HG03045 (cell line): ENCODE measurements around the gene ING1.

Experiments
- ATAC-seq: cut with Tn5 transposase; IDR thresholded peaks from one replicate; pipeline ENCODE4 v1.9.1; 2021; ENCODE audit warnings: mild to moderate bottlenecking, moderate library complexity; ENCODE audit not compliant: unreplicated experiment

The ING1 gene

GRCh38 chr13:110769097-110769496, 55.6 kb downstream of the ING1 start:
- ATAC-seq: no peak

DNA sequence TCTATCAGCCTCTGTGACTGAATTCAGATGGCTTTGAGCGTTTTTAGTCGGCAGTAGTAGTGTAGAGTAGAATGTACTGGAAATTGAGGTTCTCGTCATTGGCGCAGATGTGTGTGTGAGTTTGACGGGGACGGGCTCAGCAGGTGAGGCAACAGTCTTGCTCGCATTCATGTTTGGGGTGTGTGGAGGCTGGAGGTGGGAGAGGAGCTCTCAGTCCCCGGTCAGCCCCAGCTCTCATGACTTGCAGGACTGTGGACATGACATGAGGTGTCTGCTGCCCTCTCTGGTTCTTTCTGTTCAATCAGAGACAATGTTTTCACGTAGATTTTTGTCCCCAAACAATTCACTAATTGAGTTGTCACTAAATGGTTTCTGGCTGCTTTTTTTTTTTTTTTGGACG, 57.2 kb downstream of the ING1 start:
- no peak for ATAC-seq

DNA sequence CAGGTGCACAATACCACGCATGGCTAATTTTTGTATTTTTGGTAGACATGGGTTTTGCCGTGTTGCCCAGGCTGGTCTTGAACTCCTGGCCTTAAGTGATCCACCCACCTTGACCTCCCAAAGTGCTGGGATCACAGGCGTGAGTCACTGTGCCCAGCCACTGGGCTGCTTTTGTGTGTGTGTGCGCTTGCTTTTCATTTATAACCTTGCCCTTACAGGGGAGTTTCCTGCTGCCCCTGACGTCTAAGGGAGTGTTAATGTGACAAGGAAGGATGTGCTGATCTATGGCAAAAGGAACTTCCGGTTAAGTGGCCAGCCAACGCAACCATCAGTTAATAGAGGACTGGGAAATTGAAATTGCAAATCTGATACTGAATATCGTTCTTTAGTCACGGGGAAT, 57.7 kb downstream of the ING1 start:
- ATAC-seq: no peak

GRCh38 chr13:110772091-110772984, 58.8 kb downstream of the ING1 start:
- no peak for ATAC-seq
